ENCODE results near the gene TMPRSS6.

DNA sequence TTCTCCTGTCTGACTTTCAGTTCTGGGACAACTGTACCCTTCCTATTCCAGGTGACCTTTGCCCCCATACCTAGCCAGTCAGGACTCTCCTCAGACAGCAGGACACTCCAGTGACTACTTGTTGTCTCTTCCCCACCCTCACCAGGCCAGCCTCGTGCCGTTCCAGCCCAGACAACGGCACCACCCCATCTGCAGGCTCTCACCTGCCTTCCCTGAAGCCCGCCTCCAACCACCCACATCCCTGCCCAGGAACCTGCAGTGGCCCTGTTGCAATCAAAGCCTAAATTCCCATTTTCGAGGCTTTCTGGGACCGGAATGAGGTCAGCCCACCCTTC, 36.5 kb upstream of the TMPRSS6 start:
- TF ChIP-seq POLR2A (IDR thresholded peaks at IDR 0.05) = no peak
- TF ChIP-seq, protein P1, sequence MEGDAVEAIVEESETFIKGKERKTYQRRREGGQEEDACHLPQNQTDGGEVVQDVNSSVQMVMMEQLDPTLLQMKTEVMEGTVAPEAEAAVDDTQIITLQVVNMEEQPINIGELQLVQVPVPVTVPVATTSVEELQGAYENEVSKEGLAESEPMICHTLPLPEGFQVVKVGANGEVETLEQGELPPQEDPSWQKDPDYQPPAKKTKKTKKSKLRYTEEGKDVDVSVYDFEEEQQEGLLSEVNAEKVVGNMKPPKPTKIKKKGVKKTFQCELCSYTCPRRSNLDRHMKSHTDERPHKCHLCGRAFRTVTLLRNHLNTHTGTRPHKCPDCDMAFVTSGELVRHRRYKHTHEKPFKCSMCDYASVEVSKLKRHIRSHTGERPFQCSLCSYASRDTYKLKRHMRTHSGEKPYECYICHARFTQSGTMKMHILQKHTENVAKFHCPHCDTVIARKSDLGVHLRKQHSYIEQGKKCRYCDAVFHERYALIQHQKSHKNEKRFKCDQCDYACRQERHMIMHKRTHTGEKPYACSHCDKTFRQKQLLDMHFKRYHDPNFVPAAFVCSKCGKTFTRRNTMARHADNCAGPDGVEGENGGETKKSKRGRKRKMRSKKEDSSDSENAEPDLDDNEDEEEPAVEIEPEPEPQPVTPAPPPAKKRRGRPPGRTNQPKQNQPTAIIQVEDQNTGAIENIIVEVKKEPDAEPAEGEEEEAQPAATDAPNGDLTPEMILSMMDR (IDR thresholded peaks at IDR 0.05) = no peak

Measured in adrenal gland (tissue), 5 donors.